GM21528 (cell line): ENCODE measurements around the gene PIK3AP1.

ENCODE experiments used
- ATAC-seq: cut with Tn5 transposase; IDR thresholded peaks from one replicate; pipeline ENCODE4 v1.9.1; 2021; ENCODE audit warnings: mild to moderate bottlenecking, moderate library complexity; ENCODE audit not compliant: unreplicated experiment, low FRiP score

Gene PIK3AP1

GRCh38 chr10:96646751-96647166, 73.6 kb downstream of the PIK3AP1 start:
- ATAC-seq = no peak

GRCh38 chr10:96646301-96646700, 74.0 kb downstream of the PIK3AP1 start:
- ATAC-seq = no peak

DNA sequence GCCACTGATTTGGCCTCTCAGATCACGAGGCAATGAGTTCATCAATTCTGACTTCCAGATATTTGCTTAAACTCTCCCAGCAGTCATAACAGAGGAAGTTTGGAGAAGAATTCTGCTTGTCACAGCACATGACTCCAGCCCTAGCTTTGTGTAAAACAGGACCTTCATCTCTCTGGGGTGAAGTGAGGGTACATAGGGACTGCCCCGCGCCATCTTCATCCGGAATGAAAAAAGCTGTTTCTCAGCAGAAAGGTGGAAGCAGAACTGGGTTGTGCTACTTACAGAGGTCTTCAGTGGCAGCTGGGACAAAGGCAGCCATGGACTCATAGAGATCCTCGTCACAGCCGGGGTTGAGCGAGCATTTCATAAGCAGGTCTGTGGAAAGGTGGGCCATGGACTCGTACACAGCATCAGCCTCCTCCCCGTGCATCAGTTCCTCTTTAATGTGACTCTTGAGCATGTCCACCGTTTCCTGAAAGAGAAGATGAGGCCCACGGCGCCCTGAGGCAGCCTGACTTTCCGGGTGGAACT, 75.1 kb downstream of the PIK3AP1 start:
- ATAC-seq = no peak

- no peak for ATAC-seq
Measured at GRCh38 chr10:96643920-96644319, 76.4 kb downstream of the PIK3AP1 start.

- no peak for ATAC-seq
Measured at GRCh38 chr10:96642973-96643372, 77.3 kb downstream of the PIK3AP1 start.

- no peak for ATAC-seq
Measured at GRCh38 chr10:96642530-96642929, 77.8 kb downstream of the PIK3AP1 start.

DNA sequence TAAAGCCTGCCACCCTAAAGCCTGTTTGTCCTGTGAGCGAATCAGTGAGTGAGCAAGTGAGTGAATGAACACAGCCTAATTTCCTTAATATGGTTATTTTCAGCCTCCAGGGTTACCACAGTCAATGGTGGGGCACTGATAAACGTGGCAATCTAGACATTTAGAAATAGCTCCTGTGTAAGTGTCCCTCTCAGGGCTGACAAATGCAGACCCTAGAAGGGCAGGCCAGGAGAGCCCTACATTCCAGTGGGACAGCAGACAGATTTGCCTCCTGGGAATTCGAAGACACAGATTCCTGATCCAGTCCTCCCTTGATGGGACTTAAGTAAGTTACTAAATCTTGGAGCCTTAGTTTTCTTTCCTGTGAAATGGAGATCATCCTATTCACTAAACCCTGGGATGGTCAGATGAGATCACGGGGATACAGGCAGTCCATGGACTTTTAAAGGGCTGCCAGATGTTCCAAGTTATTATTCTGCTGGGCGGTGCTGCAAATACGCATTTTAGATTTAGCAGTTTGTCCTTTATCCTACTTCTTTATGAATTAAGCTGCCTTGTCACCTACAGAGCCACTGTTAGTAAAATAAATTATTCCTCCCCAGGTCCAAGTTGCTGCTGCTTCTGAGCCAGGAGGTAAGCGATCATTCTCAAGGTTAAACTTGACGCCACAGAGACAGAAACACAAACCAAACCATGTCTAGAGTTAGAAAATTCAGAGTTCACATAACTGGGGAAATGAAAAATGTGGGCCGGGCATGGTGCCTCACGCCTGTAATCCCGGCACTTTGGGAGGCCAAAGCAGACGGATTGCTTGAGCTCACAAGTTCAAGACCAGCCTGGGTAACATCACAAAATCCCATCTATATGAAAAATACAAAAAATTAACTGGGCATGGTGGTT, 78.7 kb downstream of the PIK3AP1 start:
- ATAC-seq = no peak

GRCh38 chr10:96639899-96640298, 80.4 kb downstream of the PIK3AP1 start:
- ATAC-seq = no peak

- ATAC-seq = no peak
Measured at GRCh38 chr10:96638696-96639095, 81.6 kb downstream of the PIK3AP1 start.

GRCh38 chr10:96638120-96638519, 82.2 kb downstream of the PIK3AP1 start:
- ATAC-seq = no peak

GRCh38 chr10:96637709-96638108, 82.6 kb downstream of the PIK3AP1 start:
- no peak for ATAC-seq

- ATAC-seq = no peak
Measured at GRCh38 chr10:96636551-96636950, 83.8 kb downstream of the PIK3AP1 start.

DNA sequence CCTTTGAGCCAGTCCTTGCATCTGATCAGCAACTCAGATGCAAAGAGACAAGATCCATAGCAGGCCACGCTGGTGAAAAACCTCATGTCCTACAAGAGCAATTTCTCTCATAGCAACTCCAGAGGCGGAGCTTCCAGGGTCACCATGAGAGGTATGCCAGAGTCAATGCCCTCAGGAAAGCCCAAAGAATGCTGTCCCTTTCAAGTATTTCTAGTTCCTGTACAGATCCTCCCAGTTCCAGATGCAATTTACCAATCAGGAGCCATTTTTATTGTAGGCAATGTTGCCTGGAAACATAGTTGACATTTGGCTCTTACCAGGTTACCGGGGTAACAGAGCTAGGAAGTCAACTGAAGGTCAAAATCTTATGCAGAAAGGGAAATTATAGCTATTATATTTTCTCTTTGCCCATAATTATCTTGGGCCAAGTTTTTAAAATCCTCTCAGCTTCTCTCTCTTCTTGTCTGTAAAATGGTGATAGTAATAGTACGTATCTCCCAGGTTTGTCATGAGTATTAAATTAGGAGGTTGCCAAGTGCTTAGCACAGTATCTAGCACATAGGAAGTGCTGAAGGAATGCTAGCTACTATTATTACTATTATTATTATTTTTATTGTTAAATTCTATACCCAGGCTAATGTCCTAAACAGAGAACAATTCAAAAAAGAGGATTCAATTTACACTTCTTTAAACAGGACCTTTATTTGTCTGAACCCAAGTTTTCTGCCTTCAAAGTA, 87.2 kb downstream of the PIK3AP1 start:
- ATAC-seq = no peak

GRCh38 chr10:96627292-96627691, 93.0 kb downstream of the PIK3AP1 start:
- ATAC-seq = no peak

GRCh38 chr10:96626795-96627194, 93.5 kb downstream of the PIK3AP1 start:
- ATAC-seq = no peak

GRCh38 chr10:96625173-96625572, 95.1 kb downstream of the PIK3AP1 start:
- ATAC-seq = no peak

DNA sequence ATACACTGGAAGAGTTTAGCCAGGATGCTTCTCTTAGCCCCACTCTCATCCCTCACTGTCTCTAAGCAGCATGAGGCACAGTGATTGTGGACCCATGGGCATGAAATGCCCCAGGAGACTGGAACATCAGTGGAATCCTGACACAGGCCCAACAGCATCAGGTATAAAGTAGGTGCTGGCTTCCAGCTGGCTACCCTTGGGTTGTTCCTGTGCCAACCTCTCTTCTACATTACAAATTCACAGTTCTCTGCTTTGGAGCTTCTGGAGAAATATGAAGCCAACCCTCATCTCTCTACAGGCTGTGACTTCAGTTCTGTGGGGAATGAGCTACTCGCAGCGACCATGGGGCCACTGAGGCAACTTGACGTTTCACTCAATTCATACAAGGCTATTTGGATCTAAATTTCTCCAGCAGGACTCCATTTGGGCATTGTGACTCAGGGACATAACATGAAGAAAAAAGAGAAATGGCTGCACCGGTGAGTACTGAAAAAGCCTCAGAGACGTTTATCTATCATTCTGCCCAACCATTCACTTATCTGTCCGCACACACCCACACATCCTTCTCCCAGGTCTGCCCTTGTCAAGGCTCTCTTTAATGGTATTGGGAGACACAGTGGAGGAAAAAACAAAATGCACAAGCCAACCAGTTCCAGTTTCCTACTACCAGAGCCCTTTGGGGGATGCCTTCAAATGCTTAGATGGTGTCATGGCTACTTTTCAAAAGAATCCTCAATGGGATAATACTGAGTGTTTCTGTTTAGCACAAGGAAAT, 98.1 kb downstream of the PIK3AP1 start:
- no peak for ATAC-seq

- ATAC-seq = no peak
Measured at GRCh38 chr10:96619796-96620773, 100.2 kb downstream of the PIK3AP1 start.

GRCh38 chr10:96619120-96619519, 101.2 kb downstream of the PIK3AP1 start:
- no peak for ATAC-seq

GRCh38 chr10:96618653-96619052, 101.7 kb downstream of the PIK3AP1 start:
- ATAC-seq = no peak
